Prostate gland (tissue), 2 donors: ENCODE measurements around the gene SCD. TPM values are rescaled to one million over a fixed set of nuclear protein-coding genes. Genes with fewer than 3 reads are reported as not detected.

Experiments used
- DNase-seq: peaks from one replicate; pipeline ENCODE4 v3.0.0-alpha.2; 2019; ENCODE audit warnings: low spot score
- H3K27ac ChIP-seq, 2 donors: fragments of 200-600 bp; sonication (generic); 2 replicates each; pipeline ENCODE4 v1.5.1; 2017 to 2019
- H3K27me3 ChIP-seq: fragments of 200-600 bp; sonication (generic); replicated peaks from 2 replicates; pipeline ENCODE4 v1.5.1; 2019; ENCODE audit not compliant: insufficient read depth
- H3K36me3 ChIP-seq, 2 donors: fragments of 200-600 bp; sonication (generic); 1 replicate in 1 of 2; 2 replicates in 1 of 2; pipeline versions ENCODE4 v1.5.1 to v1.8.1; 2017 to 2019
- H3K4me1 ChIP-seq: fragments of 200-600 bp; sonication (generic); replicated peaks from 2 replicates; pipeline ENCODE4 v1.5.1; 2019
- H3K4me3 ChIP-seq, 2 donors: fragments of 200-600 bp; sonication (generic); 2 replicates each; pipeline ENCODE4 v1.5.1; 2017 to 2019
- H3K9me3 ChIP-seq: fragments of 200-600 bp; sonication (generic); 2 replicates; pipeline ENCODE4 v1.5.1; 2017
- CTCF ChIP-seq, 4 experiments: fragments of 200-600 bp in 2 of 4; fragments of 450-650 bp in 2 of 4; sonication (generic) in 2 of 4; IDR thresholded peaks; 1 replicate in 3 of 4; 2 replicates in 1 of 4; pipeline ENCODE4 v1.5.1; 2016 to 2019; ENCODE audit warnings: antibody characterized with exemption in 4 of 4, mild to moderate bottlenecking in 2 of 4, moderate library complexity in 2 of 4
- POLR2A ChIP-seq: fragments of 450-650 bp; IDR thresholded peaks from one replicate; pipeline ENCODE4 v1.6.1; 2016; ENCODE audit warnings: antibody characterized with exemption, mild to moderate bottlenecking
- POLR2AphosphoS5 ChIP-seq: sonication (generic); formaldehyde crosslinking; IDR thresholded peaks from one replicate; pipeline ENCODE4 v1.6.1; 2017; ENCODE audit warnings: antibody characterized with exemption
- WGBS: methylation state at CpG from one replicate; pipeline ENCODE4 v1.1.5; 2018; 5-methylcytosine and 5-hydroxymethylcytosine counted together
- intact Hi-C: fragments of 100-400 bp; cut with DNase I; formaldehyde crosslinking; loops from one replicate; pipeline ENCODE4 v1.14.2; 2022
- total RNA-seq, 2 donors: library from RNA; depleted of rRNA; stranded (reverse); fragments of >200 nt; gene quantifications; one replicate each; pipeline ENCODE4 v1.1.0, GENCODE V29; 2016

SCD gene
- total RNA-seq, 2 donors from 2014 or later: 95.5 to 179 TPM

- no peaks in the 10 kb centered on the region for H3K27me3 ChIP-seq
- TF ChIP-seq CTCF (IDR thresholded peaks at IDR 0.05): no peak
- TF ChIP-seq POLR2A: no peak
- TF ChIP-seq POLR2AphosphoS5: no peak
- no peaks in the 10 kb centered on the region for H3K9me3 ChIP-seq
- intact Hi-C loops: no loop called here
- DNase-seq: no peak
- H3K36me3 ChIP-seq: no peaks in the 10 kb centered on the region
- no peaks in the 10 kb centered on the region for H3K4me1 ChIP-seq
- H3K27ac ChIP-seq: no peak overlapping the region
- 72% methylated on average over 5 of the region's 5 CpGs for WGBS
- no peak overlapping the region for H3K4me3 ChIP-seq
Measured at GRCh38 chr10:100306861-100307260, 40.2 kb upstream of the SCD start.

- no peaks in the 10 kb centered on the region for H3K36me3 ChIP-seq
- H3K27me3 ChIP-seq: no peaks in the 10 kb centered on the region
- WGBS: 88% methylated on average over 3 of the region's 3 CpGs
- intact Hi-C loops: no loop called here
- TF ChIP-seq POLR2A (no peak), CTCF (IDR thresholded peaks at IDR 0.05) (no peak), POLR2AphosphoS5 (no peak)
- H3K4me3 ChIP-seq: no peak overlapping the region
- H3K27ac ChIP-seq: no peak overlapping the region
- H3K9me3 ChIP-seq: no peaks in the 10 kb centered on the region
- H3K4me1 ChIP-seq: no peaks in the 10 kb centered on the region
- no peak for DNase-seq
Measured at GRCh38 chr10:100307684-100308083, 39.3 kb upstream of the SCD start.

GRCh38 chr10:100311298-100311697 lies 35.7 kb upstream of the SCD start:
- no peak for DNase-seq
- WGBS: 58% methylated on average over 4 of the region's 4 CpGs
- H3K9me3 ChIP-seq: no peaks in the 10 kb centered on the region
- TF ChIP-seq CTCF (IDR thresholded peaks at IDR 0.05): no peak
- no peak for TF ChIP-seq POLR2AphosphoS5
- no peak for TF ChIP-seq POLR2A
- H3K4me1 ChIP-seq: no peaks in the 10 kb centered on the region
- intact Hi-C loops: no loop called here
- no peak overlapping the region for H3K4me3 ChIP-seq
- no peaks in the 10 kb centered on the region for H3K27me3 ChIP-seq
- no peaks in the 10 kb centered on the region for H3K36me3 ChIP-seq
- H3K27ac ChIP-seq: no peak overlapping the region

GRCh38 chr10:100315615-100316014 lies 31.4 kb upstream of the SCD start:
- 48% methylated on average over 4 of the region's 4 CpGs for WGBS
- H3K27me3 ChIP-seq: no peaks in the 10 kb centered on the region
- no peak for TF ChIP-seq POLR2AphosphoS5
- TF ChIP-seq CTCF (IDR thresholded peaks at IDR 0.05): no peak
- no peak for TF ChIP-seq POLR2A
- no peaks in the 10 kb centered on the region for H3K36me3 ChIP-seq
- intact Hi-C loops: no loop called here
- no peak for DNase-seq
- H3K27ac ChIP-seq: no peak overlapping the region
- H3K9me3 ChIP-seq: no peaks in the 10 kb centered on the region
- H3K4me1 ChIP-seq: no peaks in the 10 kb centered on the region
- no peak overlapping the region for H3K4me3 ChIP-seq

GRCh38 chr10:100318207-100318606 lies 28.8 kb upstream of the SCD start:
- H3K27ac ChIP-seq: no peak overlapping the region
- H3K4me3 ChIP-seq: no peak overlapping the region
- DNase-seq: no peak
- no peaks in the 10 kb centered on the region for H3K9me3 ChIP-seq
- TF ChIP-seq POLR2A: no peak
- no peak for TF ChIP-seq CTCF (IDR thresholded peaks at IDR 0.05)
- TF ChIP-seq POLR2AphosphoS5: no peak
- H3K4me1 ChIP-seq: no peaks in the 10 kb centered on the region
- 86% methylated on average over 4 of the region's 4 CpGs for WGBS
- no peaks in the 10 kb centered on the region for H3K36me3 ChIP-seq
- no peaks in the 10 kb centered on the region for H3K27me3 ChIP-seq
- intact Hi-C loops: no loop called here
